HG02981 (cell line): ENCODE results near the gene RRP1.
"Not testable (repeated sequence)": the region's sequence is repeated elsewhere in the genome, so short reads cannot be mapped to it uniquely, and the experiment has no call there.

Experiments used
- ATAC-seq: cut with Tn5 transposase; IDR thresholded peaks from one replicate; pipeline ENCODE4 v1.9.1; 2021; ENCODE audit warnings: mild to moderate bottlenecking, moderate library complexity; ENCODE audit not compliant: unreplicated experiment

RRP1 gene

GRCh38 chr21:43835050-43835449 is 45.7 kb downstream of the RRP1 start:
- no peak for ATAC-seq

DNA sequence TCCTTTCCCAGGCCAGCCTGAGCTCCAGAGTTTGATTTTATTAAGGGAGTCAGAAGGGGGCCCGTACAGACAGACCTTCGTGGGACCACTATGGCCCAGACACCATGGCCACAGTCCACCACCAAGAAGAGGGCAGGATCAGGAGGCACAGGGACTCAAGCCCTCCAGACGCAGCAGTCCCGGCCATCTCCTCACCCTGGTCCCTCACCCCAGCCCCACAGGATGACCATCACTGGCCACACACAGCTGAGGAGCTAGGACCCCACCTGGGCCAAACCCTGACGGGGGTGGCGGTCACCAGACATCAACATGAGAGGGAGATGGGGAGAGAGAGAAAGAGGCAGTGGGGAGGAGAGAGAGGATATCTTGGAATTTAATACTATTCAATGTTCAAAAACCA is 46.5 kb downstream of the RRP1 start:
- no peak for ATAC-seq

- no peak for ATAC-seq
Observed at GRCh38 chr21:43836616-43837015, 47.2 kb downstream of the RRP1 start.

GRCh38 chr21:43840259-43840658 is 50.9 kb downstream of the RRP1 start:
- ATAC-seq: no peak

DNA sequence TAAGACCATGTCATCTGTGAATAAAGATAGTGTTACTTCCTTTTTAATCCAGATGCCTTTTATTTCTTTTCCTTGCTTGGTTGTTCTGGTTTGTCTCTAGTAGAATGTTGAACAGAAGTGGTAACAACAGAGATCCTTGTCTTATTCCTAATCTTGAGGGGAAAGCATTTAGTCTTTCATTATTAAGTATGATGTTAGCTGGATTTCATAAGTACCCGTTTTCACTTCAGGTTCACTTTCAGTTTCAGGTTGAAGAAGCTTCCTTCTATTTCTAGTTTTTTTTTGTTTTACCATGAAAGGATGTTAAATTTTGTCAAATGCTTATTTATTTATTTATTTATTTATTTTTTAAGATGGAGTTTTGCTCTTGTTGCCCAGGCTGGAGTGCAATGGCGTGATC is 53.4 kb downstream of the RRP1 start:
- no peak for ATAC-seq

- ATAC-seq: not testable (repeated sequence)
Observed at GRCh38 chr21:43844906-43845305, 55.5 kb downstream of the RRP1 start.

DNA sequence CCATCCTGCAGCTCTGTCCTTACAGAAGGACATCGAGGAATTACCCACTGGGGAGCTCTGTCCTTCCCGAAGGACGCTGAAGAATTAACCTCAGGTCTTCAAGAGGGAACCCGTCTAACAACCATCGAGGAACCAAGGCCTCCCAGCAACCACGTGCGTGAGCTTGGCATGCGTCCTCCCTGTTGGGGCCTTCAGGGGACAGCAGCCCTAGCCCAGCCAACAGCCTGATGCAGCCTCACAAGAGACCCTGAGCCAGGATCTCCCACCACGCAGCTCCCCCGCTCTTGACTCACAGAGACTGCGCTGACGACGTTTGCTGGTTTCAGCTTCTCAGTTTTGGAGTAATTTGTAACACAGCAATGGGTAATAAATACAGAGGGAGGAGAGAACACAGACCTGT is 56.0 kb downstream of the RRP1 start:
- ATAC-seq: no peak

DNA sequence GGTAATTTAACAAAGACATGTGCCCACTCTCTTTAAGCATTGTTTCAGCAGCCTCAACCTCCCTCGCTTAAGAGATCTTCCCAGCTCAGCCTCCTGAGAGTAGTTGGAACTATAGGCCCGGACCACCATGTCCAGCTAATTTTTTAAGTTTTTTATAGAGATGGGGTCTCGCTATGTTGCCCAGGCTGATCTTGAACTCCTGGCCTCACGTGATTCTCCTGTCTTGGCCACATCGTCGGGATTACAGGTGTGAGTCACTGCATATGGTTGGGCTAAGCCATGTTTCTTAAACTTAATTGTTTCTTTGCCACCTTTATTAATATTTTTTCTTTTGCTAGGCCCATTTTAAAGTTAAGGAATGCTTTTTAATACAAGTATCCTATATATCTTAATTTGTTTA is 57.1 kb downstream of the RRP1 start:
- ATAC-seq: no peak

DNA sequence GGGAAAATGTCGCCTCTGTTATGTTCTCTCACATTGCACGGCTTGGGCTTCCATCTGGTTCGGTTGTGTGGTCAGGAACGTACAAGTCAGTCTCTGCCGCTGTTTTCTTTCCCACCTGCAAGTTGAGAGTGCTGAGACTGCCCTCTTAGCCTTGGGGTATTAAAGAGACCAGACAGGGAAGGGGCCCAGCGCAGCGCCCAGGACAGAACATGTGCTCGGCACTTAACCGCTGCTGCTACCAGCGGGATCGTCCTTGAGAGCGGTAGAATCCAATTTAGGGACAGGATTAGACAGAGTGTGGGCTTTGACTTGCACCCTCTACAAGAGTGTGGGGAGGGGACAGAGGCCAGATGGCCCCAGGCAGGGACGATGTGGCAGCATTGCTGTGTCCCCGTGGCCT is 57.9 kb downstream of the RRP1 start:
- ATAC-seq: no peak

DNA sequence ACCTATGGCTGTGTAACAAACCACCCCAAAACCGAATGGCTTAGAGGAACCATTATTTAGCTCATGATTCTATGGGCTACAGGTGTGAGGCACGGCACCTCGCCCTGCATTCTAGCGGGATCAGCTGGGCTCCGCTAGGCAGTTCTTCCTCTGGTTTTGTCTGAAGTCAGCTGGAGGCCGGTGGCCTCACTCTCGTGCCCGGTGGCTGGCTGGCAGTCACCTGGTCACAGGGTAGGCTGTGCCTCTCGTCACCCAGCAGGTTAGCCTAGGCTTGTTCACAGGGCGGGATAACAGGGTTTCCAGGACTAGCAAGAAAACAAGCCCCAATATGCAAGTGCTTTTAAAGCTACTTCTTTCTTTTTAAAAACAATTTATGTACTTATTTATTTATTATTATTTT is 59.4 kb downstream of the RRP1 start:
- ATAC-seq: no peak

DNA sequence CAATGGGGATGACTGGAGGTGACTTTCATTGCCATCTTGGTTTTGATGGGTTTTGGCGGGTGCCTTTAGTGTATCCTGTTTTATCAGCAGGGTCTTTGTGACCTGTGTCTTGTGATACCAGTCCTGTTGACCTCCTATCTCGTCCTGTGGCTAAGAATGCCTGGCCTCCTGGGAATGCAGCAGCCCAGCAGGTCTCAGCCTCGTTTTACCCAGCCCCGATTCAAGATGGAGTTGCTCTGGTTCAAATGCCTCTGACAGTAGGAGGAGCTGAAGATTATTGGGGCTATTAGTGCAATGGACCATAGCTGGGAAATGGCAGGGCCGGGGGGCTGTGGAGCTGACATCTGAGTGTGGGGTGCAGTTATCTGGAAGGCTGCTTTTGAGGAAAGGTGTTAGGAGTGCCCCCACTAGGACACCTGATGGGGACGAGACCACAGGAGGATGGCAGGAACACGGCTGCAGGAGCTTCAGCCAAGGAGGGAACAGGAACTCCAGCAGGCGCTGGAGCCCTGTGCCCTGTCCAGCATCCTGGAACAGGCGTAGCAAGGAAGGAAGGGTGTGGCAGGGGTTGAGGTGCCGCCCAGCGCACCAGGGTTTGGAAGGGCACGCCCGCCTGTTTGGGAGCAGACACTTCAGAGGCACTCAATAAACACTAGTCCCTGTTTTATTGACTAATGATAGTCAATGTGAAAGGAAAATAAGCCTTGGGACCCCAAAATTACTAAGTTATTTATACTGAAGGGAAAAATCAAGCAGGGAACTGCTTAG is 60.3 kb downstream of the RRP1 start:
- ATAC-seq: no peak

DNA sequence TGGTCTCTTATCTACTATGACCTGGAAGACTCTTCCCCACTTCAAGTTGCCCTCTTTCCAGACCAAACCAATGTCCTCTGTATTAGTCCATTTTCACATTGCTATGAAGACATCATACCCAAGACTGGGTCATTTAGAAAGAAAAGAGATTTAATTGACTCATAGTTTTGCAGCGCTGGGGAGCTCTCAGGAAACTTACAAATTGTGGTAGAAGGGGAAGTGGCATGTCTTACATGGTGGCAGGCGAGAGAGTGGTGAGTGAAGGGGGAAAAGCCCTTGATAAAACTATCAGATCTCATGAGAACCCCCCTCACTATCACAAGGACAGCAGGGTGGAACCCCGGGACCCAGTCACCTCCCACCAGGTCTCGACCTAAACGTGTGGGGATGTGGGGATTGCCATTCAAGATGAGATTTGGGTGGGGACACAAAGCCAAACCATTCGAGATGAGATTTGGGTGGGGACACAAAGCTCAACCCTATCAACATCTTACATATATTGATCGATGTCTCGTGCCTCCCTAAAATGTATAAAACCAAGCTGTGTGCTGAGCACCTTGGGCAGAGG is 61.4 kb downstream of the RRP1 start:
- no peak for ATAC-seq

DNA sequence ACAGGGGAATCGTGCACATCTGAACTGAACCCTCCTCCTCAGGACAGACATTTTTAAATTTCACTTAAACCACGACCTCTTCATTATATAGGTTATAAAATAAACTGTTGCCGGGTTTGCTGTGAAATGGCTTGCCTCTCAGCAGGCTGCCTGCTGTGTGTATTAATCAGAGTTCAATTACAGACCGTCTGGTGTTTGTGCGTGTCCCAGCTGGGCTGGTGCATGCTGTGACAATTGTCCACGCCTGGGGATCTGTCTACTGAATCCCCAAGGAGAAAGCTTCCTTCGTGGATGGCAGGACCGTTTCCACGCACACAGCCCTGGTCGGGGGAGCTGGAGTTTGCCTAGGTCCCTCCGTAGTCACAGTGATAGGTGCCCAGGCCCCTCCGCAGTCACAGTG is 62.2 kb downstream of the RRP1 start:
- ATAC-seq: no peak

GRCh38 chr21:43853851-43854772 is 64.7 kb downstream of the RRP1 start:
- no peak for ATAC-seq
